ENCODE data around the gene USP17L20.
"Not testable (repeated sequence)": the region's sequence is repeated elsewhere in the genome, so short reads cannot be mapped to it uniquely, and the experiment has no call there.

USP17L20 gene, protein sequence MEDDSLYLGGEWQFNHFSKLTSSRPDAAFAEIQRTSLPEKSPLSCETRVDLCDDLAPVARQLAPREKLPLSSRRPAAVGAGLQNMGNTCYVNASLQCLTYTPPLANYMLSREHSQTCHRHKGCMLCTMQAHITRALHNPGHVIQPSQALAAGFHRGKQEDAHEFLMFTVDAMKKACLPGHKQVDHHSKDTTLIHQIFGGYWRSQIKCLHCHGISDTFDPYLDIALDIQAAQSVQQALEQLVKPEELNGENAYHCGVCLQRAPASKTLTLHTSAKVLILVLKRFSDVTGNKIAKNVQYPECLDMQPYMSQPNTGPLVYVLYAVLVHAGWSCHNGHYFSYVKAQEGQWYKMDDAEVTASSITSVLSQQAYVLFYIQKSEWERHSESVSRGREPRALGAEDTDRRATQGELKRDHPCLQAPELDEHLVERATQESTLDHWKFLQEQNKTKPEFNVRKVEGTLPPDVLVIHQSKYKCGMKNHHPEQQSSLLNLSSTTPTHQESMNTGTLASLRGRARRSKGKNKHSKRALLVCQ

DNA sequence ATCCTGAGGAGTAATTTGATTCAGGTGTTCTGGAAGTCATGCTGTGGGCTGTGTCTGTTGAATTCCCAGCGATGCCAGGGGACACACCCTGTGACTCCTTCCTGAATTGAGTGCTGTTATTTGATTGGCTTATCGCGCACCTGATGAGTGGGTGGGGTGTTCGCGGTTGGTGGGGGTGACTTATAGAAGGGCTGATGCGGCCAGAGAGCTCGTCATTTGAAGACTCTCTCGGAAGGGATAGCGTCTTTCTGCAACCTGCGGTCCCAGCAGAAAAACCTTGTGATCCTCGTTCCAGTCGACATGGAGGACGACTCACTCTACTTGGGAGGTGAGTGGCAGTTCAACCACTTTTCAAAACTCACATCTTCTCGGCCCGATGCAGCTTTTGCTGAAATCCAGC is at the start of gene USP17L20:
USP17L20 (plus strand) TSS at position 301 of the 400 bp plus-strand sequence; CDS start at position 301, 0 bp downstream.
- not testable (repeated sequence) for DNase-seq

DNA sequence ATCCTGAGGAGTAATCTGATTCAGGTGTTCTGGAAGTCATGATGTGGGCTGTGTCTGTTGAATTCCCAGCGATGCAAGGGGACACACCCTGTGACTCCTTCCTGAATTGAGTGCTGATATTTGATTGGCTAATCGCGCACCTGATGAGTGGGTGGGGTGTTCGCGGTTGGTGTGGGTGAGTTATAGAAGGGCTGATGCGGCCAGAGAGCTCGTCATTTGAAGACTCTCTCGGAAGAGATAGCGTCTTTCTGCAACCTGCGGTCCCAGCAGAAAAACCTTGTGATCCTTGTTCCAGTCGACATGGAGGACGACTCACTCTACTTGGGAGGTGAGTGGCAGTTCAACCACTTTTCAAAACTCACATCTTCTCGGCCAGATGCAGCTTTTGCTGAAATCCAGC is 47.6 kb upstream of the USP17L20 start, which contains the start of gene USP17L10:
USP17L10 (plus strand) TSS at position 301 of the 400 bp plus-strand sequence; CDS start at position 301, 0 bp downstream.
- DNase-seq: not testable (repeated sequence)

DNA sequence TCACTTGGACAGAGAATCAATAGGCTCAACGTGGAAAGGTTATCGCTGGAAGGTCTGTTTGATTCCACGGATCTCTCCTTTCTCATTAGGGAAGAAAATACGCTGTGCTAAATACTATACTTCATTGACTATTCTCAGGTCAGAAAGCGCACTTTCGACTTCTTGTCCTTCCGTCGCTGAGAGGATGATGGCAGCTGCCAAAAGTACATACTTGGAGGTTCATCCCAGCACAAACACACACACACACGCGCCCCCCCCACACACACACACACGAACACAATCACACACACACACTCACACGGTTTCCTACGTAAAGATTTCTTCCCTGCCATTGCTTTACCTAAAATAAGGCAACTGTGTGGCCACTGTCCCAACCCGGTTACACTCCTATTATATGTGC is 43.2 kb upstream of the USP17L20 start:
- not testable (repeated sequence) for DNase-seq

DNA sequence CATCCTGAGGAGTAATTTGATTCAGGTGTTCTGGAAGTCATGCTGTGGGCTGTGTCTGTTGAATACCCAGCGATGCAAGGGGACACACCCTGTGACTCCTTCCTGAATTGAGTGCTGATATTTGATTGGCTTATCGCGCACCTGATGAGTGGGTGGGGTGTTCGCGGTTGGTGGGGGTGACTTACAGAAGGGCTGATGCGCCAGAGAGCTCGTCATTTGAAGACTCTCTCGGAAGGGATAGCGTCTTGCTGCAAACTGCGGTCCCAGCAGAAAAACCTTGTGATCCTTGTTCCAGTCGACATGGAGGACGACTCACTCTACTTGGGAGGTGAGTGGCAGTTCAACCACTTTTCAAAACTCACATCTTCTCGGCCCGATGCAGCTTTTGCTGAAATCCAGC is 42.8 kb upstream of the USP17L20 start, which contains the start of gene USP17L11:
USP17L11 (plus strand) TSS at position 301 of the 400 bp plus-strand sequence; CDS start at position 301, 0 bp downstream.
- not testable (repeated sequence) for DNase-seq

DNA sequence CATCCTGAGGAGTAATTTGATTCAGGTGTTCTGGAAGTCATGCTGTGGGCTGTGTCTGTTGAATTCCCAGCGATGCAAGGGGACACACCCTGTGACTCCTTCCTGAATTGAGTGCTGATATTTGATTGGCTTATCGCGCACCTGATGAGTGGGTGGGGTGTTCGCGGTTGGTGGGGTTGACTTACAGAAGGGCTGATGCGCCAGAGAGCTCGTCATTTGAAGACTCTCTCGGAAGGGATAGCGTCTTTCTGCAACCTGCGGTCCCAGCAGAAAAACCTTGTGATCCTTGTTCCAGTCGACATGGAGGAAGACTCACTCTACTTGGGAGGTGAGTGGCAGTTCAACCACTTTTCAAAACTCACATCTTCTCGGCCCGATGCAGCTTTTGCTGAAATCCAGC is 38.1 kb upstream of the USP17L20 start, which contains the start of gene USP17L12:
USP17L12 (plus strand) TSS at position 301 of the 400 bp plus-strand sequence; CDS start at position 301, 0 bp downstream.
- not testable (repeated sequence) for DNase-seq

DNA sequence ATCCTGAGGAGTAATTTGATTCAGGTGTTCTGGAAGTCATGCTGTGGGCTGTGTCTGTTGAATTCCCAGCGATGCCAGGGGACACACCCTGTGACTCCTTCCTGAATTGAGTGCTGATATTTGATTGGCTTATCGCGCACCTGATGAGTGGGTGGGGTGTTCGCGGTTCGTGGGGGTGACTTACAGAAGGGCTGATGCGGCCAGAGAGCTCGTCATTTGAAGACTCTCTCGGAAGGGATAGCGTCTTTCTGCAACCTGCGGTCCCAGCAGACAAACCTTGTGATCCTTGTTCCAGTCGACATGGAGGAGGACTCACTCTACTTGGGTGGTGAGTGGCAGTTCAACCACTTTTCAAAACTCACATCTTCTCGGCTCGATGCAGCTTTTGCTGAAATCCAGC is 33.3 kb upstream of the USP17L20 start, which contains the start of gene USP17L13:
USP17L13 (plus strand) TSS at position 301 of the 400 bp plus-strand sequence; CDS start at position 301, 0 bp downstream.
- DNase-seq: not testable (repeated sequence)

DNA sequence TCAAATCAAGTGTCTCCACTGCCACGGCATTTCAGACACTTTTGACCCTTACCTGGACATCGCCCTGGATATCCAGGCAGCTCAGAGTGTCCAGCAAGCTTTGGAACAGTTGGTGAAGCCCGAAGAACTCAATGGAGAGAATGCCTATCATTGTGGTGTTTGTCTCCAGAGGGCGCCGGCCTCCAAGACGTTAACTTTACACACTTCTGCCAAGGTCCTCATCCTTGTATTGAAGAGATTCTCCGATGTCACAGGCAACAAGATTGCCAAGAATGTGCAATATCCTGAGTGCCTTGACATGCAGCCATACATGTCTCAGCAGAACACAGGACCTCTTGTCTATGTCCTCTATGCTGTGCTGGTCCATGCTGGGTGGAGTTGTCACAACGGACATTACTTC is 27.7 kb upstream of the USP17L20 start:
- not testable (repeated sequence) for DNase-seq

DNA sequence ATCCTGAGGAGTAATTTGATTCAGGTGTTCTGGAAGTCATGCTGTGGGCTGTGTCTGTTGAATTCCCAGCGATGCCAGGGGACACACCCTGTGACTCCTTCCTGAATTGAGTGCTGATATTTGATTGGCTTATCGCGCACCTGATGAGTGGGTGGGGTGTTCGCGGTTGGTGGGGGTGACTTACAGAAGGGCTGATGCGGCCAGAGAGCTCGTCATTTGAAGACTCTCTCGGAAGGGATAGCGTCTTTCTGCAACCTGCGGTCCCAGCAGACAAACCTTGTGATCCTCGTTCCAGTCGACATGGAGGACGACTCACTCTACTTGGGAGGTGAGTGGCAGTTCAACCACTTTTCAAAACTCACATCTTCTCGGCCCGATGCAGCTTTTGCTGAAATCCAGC is 23.8 kb upstream of the USP17L20 start, which contains the start of gene USP17L15:
USP17L15 (plus strand) TSS at position 301 of the 400 bp plus-strand sequence; CDS start at position 301, 0 bp downstream.
- not testable (repeated sequence) for DNase-seq

DNA sequence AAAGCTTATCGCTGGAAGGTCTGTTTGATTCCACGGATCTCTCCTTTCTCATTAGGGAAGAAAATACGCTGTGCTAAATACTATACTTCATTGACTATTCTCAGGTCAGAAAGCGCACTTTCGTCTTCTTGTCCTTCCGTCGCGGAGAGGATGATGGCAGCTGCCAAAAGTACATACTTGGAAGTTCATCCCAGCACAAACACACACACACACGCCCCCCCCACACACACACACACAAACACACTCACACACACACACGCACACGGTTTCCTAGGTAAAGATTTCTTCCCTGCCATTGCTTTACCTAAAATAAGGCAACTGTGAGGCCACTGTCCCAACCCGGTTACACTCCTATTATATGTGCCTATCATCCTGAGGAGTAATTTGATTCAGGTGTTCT is 19.5 kb upstream of the USP17L20 start:
- not testable (repeated sequence) for DNase-seq

DNA sequence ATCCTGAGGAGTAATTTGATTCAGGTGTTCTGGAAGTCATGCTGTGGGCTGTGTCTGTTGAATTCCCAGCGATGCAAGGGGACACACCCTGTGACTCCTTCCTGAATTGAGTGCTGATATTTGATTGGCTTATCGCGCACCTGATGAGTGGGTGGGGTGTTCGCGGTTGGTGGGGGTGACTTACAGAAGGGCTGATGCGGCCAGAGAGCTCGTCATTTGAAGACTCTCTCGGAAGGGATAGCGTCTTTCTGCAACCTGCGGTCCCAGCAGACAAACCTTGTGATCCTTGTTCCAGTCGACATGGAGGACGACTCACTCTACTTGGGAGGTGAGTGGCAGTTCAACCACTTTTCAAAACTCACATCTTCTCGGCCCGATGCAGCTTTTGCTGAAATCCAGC is 14.3 kb upstream of the USP17L20 start, which contains the start of gene USP17L17:
USP17L17 (plus strand) TSS at position 301 of the 400 bp plus-strand sequence; CDS start at position 301, 0 bp downstream.
- DNase-seq: not testable (repeated sequence)

DNA sequence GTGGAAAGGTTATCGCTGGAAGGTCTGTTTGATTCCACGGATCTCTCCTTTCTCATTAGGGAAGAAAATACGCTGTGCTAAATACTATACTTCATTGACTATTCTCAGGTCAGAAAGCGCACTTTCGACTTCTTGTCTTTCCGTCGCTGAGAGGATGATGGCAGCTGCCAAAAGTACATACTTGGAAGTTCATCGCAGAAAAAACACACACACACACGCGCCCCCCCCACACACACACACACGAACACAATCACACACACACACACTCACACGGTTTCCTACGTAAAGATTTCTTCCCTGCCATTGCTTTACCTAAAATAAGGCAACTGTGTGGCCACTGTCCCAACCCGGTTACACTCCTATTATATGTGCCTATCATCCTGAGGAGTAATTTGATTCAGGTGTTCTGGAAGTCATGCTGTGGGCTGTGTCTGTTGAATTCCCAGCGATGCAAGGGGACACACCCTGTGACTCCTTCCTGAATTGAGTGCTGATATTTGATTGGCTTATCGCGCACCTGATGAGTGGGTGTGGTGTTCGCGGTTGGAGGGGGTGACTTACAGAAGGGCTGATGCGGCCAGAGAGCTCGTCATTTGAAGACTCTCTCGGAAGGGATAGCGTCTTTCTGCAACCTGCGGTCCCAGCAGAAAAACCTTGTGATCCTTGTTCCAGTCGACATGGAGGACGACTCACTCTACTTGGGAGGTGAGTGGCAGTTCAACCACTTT is 9.8 kb upstream of the USP17L20 start, which contains the start of gene USP17L18:
USP17L18 (plus strand) TSS at position 678 of the 728 bp plus-strand sequence; CDS start at position 678, 0 bp downstream.
- DNase-seq: not testable (repeated sequence)

DNA sequence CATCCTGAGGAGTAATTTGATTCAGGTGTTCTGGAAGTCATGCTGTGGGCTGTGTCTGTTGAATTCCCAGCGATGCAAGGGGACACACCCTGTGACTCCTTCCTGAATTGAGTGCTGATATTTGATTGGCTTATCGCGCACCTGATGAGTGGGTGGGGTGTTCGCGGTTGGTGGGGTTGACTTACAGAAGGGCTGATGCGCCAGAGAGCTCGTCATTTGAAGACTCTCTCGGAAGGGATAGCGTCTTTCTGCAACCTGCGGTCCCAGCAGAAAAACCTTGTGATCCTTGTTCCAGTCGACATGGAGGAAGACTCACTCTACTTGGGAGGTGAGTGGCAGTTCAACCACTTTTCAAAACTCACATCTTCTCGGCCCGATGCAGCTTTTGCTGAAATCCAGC is 4.8 kb upstream of the USP17L20 start, which contains the start of gene USP17L19:
USP17L19 (plus strand) TSS at position 301 of the 400 bp plus-strand sequence; CDS start at position 301, 0 bp downstream.
- DNase-seq: not testable (repeated sequence)

DNA sequence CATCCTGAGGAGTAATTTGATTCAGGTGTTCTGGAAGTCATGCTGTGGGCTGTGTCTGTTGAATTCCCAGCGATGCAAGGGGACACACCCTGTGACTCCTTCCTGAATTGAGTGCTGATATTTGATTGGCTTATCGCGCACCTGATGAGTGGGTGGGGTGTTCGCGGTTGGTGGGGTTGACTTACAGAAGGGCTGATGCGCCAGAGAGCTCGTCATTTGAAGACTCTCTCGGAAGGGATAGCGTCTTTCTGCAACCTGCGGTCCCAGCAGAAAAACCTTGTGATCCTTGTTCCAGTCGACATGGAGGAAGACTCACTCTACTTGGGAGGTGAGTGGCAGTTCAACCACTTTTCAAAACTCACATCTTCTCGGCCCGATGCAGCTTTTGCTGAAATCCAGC is 4.6 kb downstream of the USP17L20 start, which contains the start of gene USP17L21:
USP17L21 (plus strand) TSS at position 301 of the 400 bp plus-strand sequence; CDS start at position 301, 0 bp downstream.
- not testable (repeated sequence) for DNase-seq

DNA sequence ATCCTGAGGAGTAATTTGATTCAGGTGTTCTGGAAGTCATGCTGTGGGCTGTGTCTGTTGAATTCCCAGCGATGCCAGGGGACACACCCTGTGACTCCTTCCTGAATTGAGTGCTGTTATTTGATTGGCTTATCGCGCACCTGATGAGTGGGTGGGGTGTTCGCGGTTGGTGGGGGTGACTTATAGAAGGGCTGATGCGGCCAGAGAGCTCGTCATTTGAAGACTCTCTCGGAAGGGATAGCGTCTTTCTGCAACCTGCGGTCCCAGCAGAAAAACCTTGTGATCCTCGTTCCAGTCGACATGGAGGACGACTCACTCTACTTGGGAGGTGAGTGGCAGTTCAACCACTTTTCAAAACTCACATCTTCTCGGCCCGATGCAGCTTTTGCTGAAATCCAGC is 9.4 kb downstream of the USP17L20 start, which contains the start of gene USP17L22:
USP17L22 (plus strand) TSS at position 301 of the 400 bp plus-strand sequence; CDS start at position 301, 0 bp downstream.
- DNase-seq: not testable (repeated sequence)

DNA sequence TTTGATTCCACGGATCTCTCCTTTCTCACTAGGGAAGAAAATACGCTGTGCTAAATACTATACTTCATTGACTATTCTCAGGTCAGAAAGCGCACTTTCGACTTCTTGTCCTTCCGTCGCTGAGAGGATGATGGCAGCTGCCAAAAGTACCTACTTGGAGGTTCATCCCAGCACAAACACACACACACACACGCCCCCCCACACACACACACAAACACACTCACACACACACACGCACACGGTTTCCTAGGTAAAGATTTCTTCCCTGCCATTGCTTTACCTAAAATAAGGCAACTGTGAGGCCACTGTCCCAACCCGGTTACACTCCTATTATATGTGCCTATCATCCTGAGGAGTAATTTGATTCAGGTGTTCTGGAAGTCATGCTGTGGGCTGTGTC is 13.8 kb downstream of the USP17L20 start:
- not testable (repeated sequence) for DNase-seq

Data from NCI-H510A treated with DMSO at 0.1 percent for 48 hours (cell line).